CD14-positive monocyte (primary cell): ENCODE results near the gene KDM4C. TPM values are rescaled to one million over a fixed set of nuclear protein-coding genes. Genes with fewer than 3 reads are reported as not detected.
"Not testable (repeated sequence)": the region's sequence is repeated elsewhere in the genome, so short reads cannot be mapped to it uniquely, and the experiment has no call there.

Experiments used
- DNase-seq, 3 donors: peaks; one replicate each; pipeline ENCODE4 v3.0.0-alpha.2; 2011 to 2022
- H2AFZ ChIP-seq: 2 replicates; pipeline ENCODE4 v1.6.0; 2012; ENCODE audit warnings: mild to moderate bottlenecking, low read depth, low read length, inconsistent platforms; ENCODE audit not compliant: insufficient read depth, poor library complexity, severe bottlenecking
- H3K27ac ChIP-seq, 2 donors: 1 replicate in 1 of 2; 2 replicates in 1 of 2; pipeline ENCODE4 v1.5.1; 2012 to 2013; ENCODE audit warnings: low read length in 2 of 2, control low read depth in 1 of 2, inconsistent platforms in 1 of 2, low read depth in 1 of 2, mild to moderate bottlenecking in 1 of 2
- H3K27me3 ChIP-seq, 2 donors: one replicate each; pipeline versions ENCODE4 v1.6.0 to v1.6.1; 2011 to 2013; ENCODE audit warnings: low read length in 2 of 2; ENCODE audit not compliant: control insufficient read depth in 2 of 2, insufficient read depth in 2 of 2
- H3K36me3 ChIP-seq, 2 donors: replicated peaks in 1 of 2; 1 replicate in 1 of 2; 2 replicates in 1 of 2; pipeline versions ENCODE4 v1.5.1 to v1.6.1; 2012 to 2013; ENCODE audit warnings: low read length in 2 of 2, control low read depth in 1 of 2, inconsistent platforms in 1 of 2, mild to moderate bottlenecking in 1 of 2; ENCODE audit not compliant: insufficient read depth in 2 of 2, control insufficient read depth in 1 of 2
- H3K4me1 ChIP-seq, 2 donors: 1 replicate in 1 of 2; 2 replicates in 1 of 2; pipeline versions ENCODE4 v1.5.1 to v1.6.1; 2012 to 2013; ENCODE audit warnings: low read length in 2 of 2, control low read depth in 1 of 2, inconsistent platforms in 1 of 2, mild to moderate bottlenecking in 1 of 2, moderate library complexity in 1 of 2; ENCODE audit not compliant: insufficient read depth in 2 of 2, control insufficient read depth in 1 of 2
- H3K4me2 ChIP-seq: replicated peaks from 2 replicates; pipeline ENCODE3; 2012; ENCODE audit warnings: low read length, moderate library complexity, mild to moderate bottlenecking; ENCODE audit not compliant: poor library complexity, severe bottlenecking; ENCODE audit errors: extremely low read depth
- H3K4me3 ChIP-seq, 3 experiments: fragments of 200-600 bp in 1 of 3; sonication (generic) in 1 of 3; replicated peaks in 1 of 3; 1 replicate in 2 of 3; 2 replicates in 1 of 3; pipeline ENCODE4 v1.5.1; 2011 to 2013; ENCODE audit warnings: low read length in 3 of 3, mild to moderate bottlenecking in 3 of 3, control low read depth in 2 of 3, low read depth in 2 of 3, inconsistent platforms in 1 of 3, moderate library complexity in 1 of 3
- H3K79me2 ChIP-seq: 2 replicates; pipeline ENCODE4 v1.6.0; 2012; ENCODE audit warnings: mild to moderate bottlenecking, control low read depth, inconsistent platforms, low read length, moderate library complexity; ENCODE audit not compliant: insufficient read depth
- H3K9ac ChIP-seq: 2 replicates; pipeline ENCODE4 v1.6.0; 2017; ENCODE audit warnings: low read length, mild to moderate bottlenecking; ENCODE audit not compliant: insufficient read depth, poor library complexity, severe bottlenecking
- H3K9me3 ChIP-seq, 2 donors: replicated peaks in 1 of 2; 1 replicate in 1 of 2; 2 replicates in 1 of 2; pipeline versions ENCODE4 v1.5.1 to v1.6.1; 2012 to 2013; ENCODE audit warnings: low read length in 2 of 2, control low read depth in 1 of 2; ENCODE audit not compliant: control insufficient read depth in 1 of 2, insufficient read depth in 1 of 2
- H4K20me1 ChIP-seq: 2 replicates; pipeline ENCODE4 v1.6.0; 2012; ENCODE audit warnings: mild to moderate bottlenecking, low read length, control low read depth, moderate library complexity; ENCODE audit not compliant: insufficient read depth
- H3K27ac Mint-ChIP-seq, 7 donors: one replicate each; pipeline ENCODE4 v1.8.0; 2020; ENCODE audit warnings: mild to moderate bottlenecking in 7 of 7, mixed read lengths in 7 of 7, moderate library complexity in 6 of 7, inconsistent platforms in 2 of 7
- H3K27me3 Mint-ChIP-seq, 3 donors: one replicate each; pipeline ENCODE4 v1.8.0; 2021 to 2022; ENCODE audit warnings: low read depth in 3 of 3, mild to moderate bottlenecking in 3 of 3, mixed read lengths in 3 of 3, moderate library complexity in 3 of 3, inconsistent platforms in 1 of 3
- H3K36me3 Mint-ChIP-seq, 2 donors: one replicate each; pipeline ENCODE4 v1.8.0; 2020; ENCODE audit warnings: mixed read lengths in 2 of 2, inconsistent platforms in 1 of 2, mild to moderate bottlenecking in 1 of 2
- H3K4me1 Mint-ChIP-seq: one replicate; pipeline ENCODE4 v1.8.0; 2020; ENCODE audit warnings: mild to moderate bottlenecking, mixed read lengths
- H3K4me3 Mint-ChIP-seq, 2 donors: one replicate each; pipeline ENCODE4 v1.8.0; 2020; ENCODE audit warnings: mild to moderate bottlenecking in 2 of 2, mixed read lengths in 2 of 2, moderate library complexity in 1 of 2
- H3K9me3 Mint-ChIP-seq, 7 donors: one replicate each; pipeline ENCODE4 v1.8.0; 2020 to 2022; ENCODE audit warnings: mixed read lengths in 7 of 7, mild to moderate bottlenecking in 6 of 7, moderate library complexity in 6 of 7, inconsistent platforms in 2 of 7
- WGBS: methylation state at CpG from one replicate; pipeline ENCODE4 v1.1.5; 2013; ENCODE audit warnings: missing lambda C conversion rate; ENCODE audit not compliant: insufficient coverage; 5-methylcytosine and 5-hydroxymethylcytosine counted together
- intact Hi-C, 2 donors: fragments of 100-400 bp; cut with micrococcal nuclease; formaldehyde crosslinking; loops; one replicate each; pipeline versions ENCODE4 v1.15.0 to v1.15.1; 2023
- polyA plus RNA-seq, 3 donors: library from polyadenylated mRNA; depleted of rRNA in 1 of 3; unstranded in 2 of 3; stranded (reverse) in 1 of 3; fragments of 300-500 nt in 2 of 3; fragments of >200 nt in 1 of 3; fragmentation: Illumina TruSeq in 2 of 3; gene quantifications; 1 replicate in 2 of 3; 2 replicates in 1 of 3; pipeline ENCODE4 v1.2.3, GENCODE V29; 2012 to 2021
- TF ChIP-seq, protein P1 (sequence below): fragments of 200-600 bp; IDR thresholded peaks from one replicate; pipeline ENCODE4 v1.8.0; 2022; ENCODE audit warnings: antibody characterized with exemption, mild to moderate bottlenecking

Gene KDM4C
- polyA plus RNA-seq, 3 donors: 15.2 to 36.2 (median 17.1) TPM

DNA sequence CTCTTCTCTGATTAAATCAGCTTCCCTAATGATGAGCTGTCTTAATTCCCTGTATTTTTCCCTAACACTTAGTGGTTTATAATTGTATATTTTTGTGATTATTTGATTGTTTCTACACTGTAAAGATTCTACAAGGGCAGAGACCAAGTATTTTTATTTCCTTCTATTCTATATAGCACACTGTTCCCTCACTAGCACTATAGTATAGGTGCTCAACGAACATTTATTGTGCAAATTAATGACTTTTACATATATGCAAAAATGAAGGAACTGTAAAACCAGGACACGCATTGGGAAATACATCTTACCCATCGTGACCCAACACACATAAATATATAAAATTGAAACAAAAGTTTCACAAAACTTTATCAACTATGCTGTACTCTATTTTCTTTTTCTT, 7.6 kb downstream of the KDM4C start:
- TF ChIP-seq, protein P1, sequence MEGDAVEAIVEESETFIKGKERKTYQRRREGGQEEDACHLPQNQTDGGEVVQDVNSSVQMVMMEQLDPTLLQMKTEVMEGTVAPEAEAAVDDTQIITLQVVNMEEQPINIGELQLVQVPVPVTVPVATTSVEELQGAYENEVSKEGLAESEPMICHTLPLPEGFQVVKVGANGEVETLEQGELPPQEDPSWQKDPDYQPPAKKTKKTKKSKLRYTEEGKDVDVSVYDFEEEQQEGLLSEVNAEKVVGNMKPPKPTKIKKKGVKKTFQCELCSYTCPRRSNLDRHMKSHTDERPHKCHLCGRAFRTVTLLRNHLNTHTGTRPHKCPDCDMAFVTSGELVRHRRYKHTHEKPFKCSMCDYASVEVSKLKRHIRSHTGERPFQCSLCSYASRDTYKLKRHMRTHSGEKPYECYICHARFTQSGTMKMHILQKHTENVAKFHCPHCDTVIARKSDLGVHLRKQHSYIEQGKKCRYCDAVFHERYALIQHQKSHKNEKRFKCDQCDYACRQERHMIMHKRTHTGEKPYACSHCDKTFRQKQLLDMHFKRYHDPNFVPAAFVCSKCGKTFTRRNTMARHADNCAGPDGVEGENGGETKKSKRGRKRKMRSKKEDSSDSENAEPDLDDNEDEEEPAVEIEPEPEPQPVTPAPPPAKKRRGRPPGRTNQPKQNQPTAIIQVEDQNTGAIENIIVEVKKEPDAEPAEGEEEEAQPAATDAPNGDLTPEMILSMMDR: no peak
- no peak overlapping the region for H2AFZ ChIP-seq
- no peak for DNase-seq
- no CpG with 5 or more reads among the region's 3 CpGs for WGBS
- peaks cover 95% of the 10 kb centered on the region for H3K79me2 ChIP-seq
- Mint-ChIP-seq H3K4me3 (no peak overlapping the region), H3K27ac (peak overlapping the region in 1 of 7 donors; percentile 42), H3K4me1 (peaks cover 47% of the 10 kb centered on the region), H3K27me3 (peaks cover 0 to 2% (median 0%) of the 10 kb centered on the region in 3 donors), H3K36me3 (peaks cover 6 to 11% of the 10 kb centered on the region in 2 donors), H3K9me3 (peaks cover 0 to 8% (median 5%) of the 10 kb centered on the region in 7 donors)
- H3K4me1 ChIP-seq: no peaks in the 10 kb centered on the region
- no peak overlapping the region for H3K4me3 ChIP-seq
- intact Hi-C loops: no loop called here
- peaks cover 96% of the 10 kb centered on the region for H4K20me1 ChIP-seq
- no peak overlapping the region for H3K27ac ChIP-seq
- H3K9ac ChIP-seq: no peak overlapping the region
- H3K9me3 ChIP-seq: peaks cover 0 to 4% of the 10 kb centered on the region in 2 donors
- H3K36me3 ChIP-seq: no peaks in the 10 kb centered on the region
- H3K27me3 ChIP-seq: no peaks in the 10 kb centered on the region
- no peak overlapping the region for H3K4me2 ChIP-seq

DNA sequence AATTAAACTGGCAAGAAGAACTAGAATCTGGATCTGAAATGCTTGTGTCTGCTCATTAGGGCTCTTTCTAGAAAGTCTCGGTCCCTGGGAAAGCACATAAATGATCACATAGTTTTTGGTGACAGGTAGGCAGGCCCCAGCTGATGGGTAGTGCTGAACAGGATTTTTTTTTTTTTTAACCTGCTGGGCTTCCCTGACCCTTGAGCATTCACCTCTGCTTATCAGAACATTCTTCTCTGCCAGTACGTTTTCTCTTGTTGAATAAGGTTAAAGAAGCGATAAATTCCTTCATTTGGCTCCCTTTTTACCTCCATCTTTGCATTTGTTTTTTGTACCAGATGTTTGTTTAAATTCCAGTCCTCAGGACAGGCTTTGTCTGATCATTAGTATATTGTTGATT, 8.8 kb downstream of the KDM4C start:
- Histone ChIP-seq H3K79me2 (peaks cover 96% of the 10 kb centered on the region), H3K36me3 (no peaks in the 10 kb centered on the region), H3K4me1 (no peaks in the 10 kb centered on the region), H3K4me3 (no peak overlapping the region), H3K27me3 (no peaks in the 10 kb centered on the region), H4K20me1 (peaks cover 98% of the 10 kb centered on the region), H2AFZ (no peak overlapping the region), H3K9me3 (peaks cover 0 to 4% of the 10 kb centered on the region in 2 donors), H3K9ac (no peak overlapping the region), H3K4me2 (no peak overlapping the region), H3K27ac (no peak overlapping the region)
- intact Hi-C loops: no loop called here
- Mint-ChIP-seq H3K4me3 (no peak overlapping the region), H3K4me1 (peaks cover 39% of the 10 kb centered on the region), H3K27me3 (no peaks in the 10 kb centered on the region), H3K36me3 (peaks cover 6 to 11% of the 10 kb centered on the region in 2 donors), H3K9me3 (peaks cover 0 to 8% (median 5%) of the 10 kb centered on the region in 7 donors), H3K27ac (peak overlapping the region in 1 of 7 donors; percentile 37)
- TF ChIP-seq, protein P1: no peak
- WGBS: no CpG with 5 or more reads among the region's 3 CpGs
- DNase-seq: no peak

DNA sequence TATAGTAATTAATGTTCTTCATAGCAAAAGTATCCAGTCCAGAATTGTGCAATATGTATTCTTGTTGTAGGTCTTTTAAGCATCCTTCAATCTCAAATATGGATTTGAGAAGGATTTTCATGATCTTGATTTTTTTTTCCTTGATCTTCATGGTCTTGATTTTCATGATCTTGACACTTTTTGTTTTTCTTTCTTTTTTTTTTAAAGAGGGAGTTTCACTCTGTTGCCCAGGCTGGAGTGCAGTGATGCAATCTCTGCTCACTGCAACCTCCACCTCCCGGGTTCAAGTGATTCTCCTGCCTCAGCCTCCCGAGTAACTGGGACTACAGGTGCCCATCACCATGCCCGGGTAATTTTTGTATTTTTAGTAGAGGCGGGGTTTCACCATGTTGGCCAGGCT, 10.8 kb downstream of the KDM4C start:
- H3K9ac ChIP-seq, H3K36me3 Mint-ChIP-seq, H3K27ac Mint-ChIP-seq, H3K4me3 Mint-ChIP-seq, H3K27me3 Mint-ChIP-seq, H2AFZ ChIP-seq, H3K27me3 ChIP-seq, H3K27ac ChIP-seq, H3K4me2 ChIP-seq, H3K36me3 ChIP-seq, H3K4me3 ChIP-seq, DNase-seq, H3K9me3 Mint-ChIP-seq, H3K9me3 ChIP-seq, H3K4me1 ChIP-seq, intact Hi-C loops: not testable (repeated sequence)
- H3K4me1 Mint-ChIP-seq: peaks cover 30% of the 10 kb centered on the region
- Histone ChIP-seq H4K20me1 (peaks cover 99% of the 10 kb centered on the region), H3K79me2 (peaks cover 95% of the 10 kb centered on the region)
- no CpG with 5 or more reads among the region's 4 CpGs for WGBS
